ENCODE results near the gene BCL7A.
A peak's percentile ranks its signal among the peaks of the same experiment; 100 is the strongest.

The BCL7A gene

GRCh38 chr12:122078141-122079032, 56.7 kb downstream of the BCL7A start, which contains the start of gene MLXIP:
Gene MLXIP (plus strand): TSS chr12:122078756. CDS start chr12:122078854, 98 bp downstream.
- ATAC-seq: peak; percentile 67
- peak; percentile 21; the same call in 1 of the 2 replicates for TF ChIP-seq POU6F1 (CRISPR knock-in tag; IDR thresholded peaks at IDR 0.05; ENCODE audit: borderline replicate concordance, low read depth)
- TF ChIP-seq GLIS3 (CRISPR knock-in tag; IDR thresholded peaks at IDR 0.05): no peak
- TF ChIP-seq ZC3H10 (CRISPR knock-in tag; IDR thresholded peaks at IDR 0.05): no peak

DNA sequence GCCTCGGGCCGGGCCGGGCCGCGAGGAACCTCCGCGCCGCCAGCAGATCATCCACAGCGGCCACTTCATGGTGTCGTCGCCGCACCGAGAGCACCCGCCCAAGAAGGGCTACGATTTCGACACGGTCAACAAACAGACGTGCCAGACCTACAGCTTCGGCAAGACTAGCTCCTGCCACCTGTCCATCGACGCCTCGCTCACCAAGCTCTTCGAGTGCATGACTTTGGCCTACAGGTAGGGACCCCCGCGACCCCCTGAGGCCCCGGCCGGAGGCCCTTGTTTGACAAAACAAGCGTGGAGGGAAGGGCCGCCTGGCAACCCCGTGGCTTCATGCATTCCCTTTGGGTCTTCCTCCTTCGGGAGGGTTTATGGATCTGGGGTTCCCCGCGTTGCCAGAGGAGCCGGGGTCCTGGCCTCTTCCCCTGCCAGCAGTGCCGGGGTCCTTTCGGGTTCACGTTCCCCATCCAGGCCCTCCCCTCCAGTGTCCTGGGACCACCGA, 57.4 kb downstream of the BCL7A start:
- peak; percentile 3 for ATAC-seq
- TF ChIP-seq ZNF8 (CRISPR knock-in tag; IDR thresholded peaks at IDR 0.05): no peak
- TF ChIP-seq GLIS3 (CRISPR knock-in tag; IDR thresholded peaks at IDR 0.05): no peak
- TF ChIP-seq CSDC2 (CRISPR knock-in tag; IDR thresholded peaks at IDR 0.05): no peak
- TF ChIP-seq PPARA (CRISPR knock-in tag; IDR thresholded peaks at IDR 0.05; ENCODE audit: borderline replicate concordance): no peak
- TF ChIP-seq CSRNP3 (CRISPR knock-in tag; IDR thresholded peaks at IDR 0.05): no peak
- TF ChIP-seq BACH2 (CRISPR knock-in tag; IDR thresholded peaks at IDR 0.05; ENCODE audit: borderline replicate concordance): no peak
- TF ChIP-seq, protein P1, sequence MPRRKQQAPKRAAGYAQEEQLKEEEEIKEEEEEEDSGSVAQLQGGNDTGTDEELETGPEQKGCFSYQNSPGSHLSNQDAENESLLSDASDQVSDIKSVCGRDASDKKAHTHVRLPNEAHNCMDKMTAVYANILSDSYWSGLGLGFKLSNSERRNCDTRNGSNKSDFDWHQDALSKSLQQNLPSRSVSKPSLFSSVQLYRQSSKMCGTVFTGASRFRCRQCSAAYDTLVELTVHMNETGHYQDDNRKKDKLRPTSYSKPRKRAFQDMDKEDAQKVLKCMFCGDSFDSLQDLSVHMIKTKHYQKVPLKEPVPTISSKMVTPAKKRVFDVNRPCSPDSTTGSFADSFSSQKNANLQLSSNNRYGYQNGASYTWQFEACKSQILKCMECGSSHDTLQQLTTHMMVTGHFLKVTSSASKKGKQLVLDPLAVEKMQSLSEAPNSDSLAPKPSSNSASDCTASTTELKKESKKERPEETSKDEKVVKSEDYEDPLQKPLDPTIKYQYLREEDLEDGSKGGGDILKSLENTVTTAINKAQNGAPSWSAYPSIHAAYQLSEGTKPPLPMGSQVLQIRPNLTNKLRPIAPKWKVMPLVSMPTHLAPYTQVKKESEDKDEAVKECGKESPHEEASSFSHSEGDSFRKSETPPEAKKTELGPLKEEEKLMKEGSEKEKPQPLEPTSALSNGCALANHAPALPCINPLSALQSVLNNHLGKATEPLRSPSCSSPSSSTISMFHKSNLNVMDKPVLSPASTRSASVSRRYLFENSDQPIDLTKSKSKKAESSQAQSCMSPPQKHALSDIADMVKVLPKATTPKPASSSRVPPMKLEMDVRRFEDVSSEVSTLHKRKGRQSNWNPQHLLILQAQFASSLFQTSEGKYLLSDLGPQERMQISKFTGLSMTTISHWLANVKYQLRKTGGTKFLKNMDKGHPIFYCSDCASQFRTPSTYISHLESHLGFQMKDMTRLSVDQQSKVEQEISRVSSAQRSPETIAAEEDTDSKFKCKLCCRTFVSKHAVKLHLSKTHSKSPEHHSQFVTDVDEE (CRISPR knock-in tag; IDR thresholded peaks at IDR 0.05): no peak
- no peak for TF ChIP-seq CREB5 (CRISPR knock-in tag; IDR thresholded peaks at IDR 0.05; ENCODE audit: low read depth)
- no peak for TF ChIP-seq POU6F1 (CRISPR knock-in tag; IDR thresholded peaks at IDR 0.05; ENCODE audit: borderline replicate concordance, low read depth)
- TF ChIP-seq TOX (CRISPR knock-in tag; IDR thresholded peaks at IDR 0.05; ENCODE audit: borderline replicate concordance): no peak
- TF ChIP-seq ZNF565 (CRISPR knock-in tag; conservative IDR thresholded peaks at IDR 0.05; ENCODE audit: low read depth): no peak
- no peak for TF ChIP-seq ARNTL (CRISPR knock-in tag; IDR thresholded peaks at IDR 0.05; ENCODE audit: borderline replicate concordance, low read depth)
- TF ChIP-seq ISL1 (CRISPR knock-in tag; IDR thresholded peaks at IDR 0.05): no peak
- no peak for TF ChIP-seq ESRRG (CRISPR knock-in tag; IDR thresholded peaks at IDR 0.05)
- no peak for TF ChIP-seq ZFP30 (CRISPR knock-in tag; IDR thresholded peaks at IDR 0.05)
- TF ChIP-seq, protein P2, sequence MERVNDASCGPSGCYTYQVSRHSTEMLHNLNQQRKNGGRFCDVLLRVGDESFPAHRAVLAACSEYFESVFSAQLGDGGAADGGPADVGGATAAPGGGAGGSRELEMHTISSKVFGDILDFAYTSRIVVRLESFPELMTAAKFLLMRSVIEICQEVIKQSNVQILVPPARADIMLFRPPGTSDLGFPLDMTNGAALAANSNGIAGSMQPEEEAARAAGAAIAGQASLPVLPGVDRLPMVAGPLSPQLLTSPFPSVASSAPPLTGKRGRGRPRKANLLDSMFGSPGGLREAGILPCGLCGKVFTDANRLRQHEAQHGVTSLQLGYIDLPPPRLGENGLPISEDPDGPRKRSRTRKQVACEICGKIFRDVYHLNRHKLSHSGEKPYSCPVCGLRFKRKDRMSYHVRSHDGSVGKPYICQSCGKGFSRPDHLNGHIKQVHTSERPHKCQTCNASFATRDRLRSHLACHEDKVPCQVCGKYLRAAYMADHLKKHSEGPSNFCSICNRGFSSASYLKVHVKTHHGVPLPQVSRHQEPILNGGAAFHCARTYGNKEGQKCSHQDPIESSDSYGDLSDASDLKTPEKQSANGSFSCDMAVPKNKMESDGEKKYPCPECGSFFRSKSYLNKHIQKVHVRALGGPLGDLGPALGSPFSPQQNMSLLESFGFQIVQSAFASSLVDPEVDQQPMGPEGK (CRISPR knock-in tag; IDR thresholded peaks at IDR 0.05; ENCODE audit: borderline replicate concordance): no peak
- TF ChIP-seq SNAI2 (CRISPR knock-in tag; IDR thresholded peaks at IDR 0.05): no peak
- no peak for TF ChIP-seq RARB (CRISPR knock-in tag; IDR thresholded peaks at IDR 0.05)
- TF ChIP-seq ZC3H10 (CRISPR knock-in tag; IDR thresholded peaks at IDR 0.05): no peak
